Measurements from ENCODE around the gene PEX10.

The PEX10 gene

DNA sequence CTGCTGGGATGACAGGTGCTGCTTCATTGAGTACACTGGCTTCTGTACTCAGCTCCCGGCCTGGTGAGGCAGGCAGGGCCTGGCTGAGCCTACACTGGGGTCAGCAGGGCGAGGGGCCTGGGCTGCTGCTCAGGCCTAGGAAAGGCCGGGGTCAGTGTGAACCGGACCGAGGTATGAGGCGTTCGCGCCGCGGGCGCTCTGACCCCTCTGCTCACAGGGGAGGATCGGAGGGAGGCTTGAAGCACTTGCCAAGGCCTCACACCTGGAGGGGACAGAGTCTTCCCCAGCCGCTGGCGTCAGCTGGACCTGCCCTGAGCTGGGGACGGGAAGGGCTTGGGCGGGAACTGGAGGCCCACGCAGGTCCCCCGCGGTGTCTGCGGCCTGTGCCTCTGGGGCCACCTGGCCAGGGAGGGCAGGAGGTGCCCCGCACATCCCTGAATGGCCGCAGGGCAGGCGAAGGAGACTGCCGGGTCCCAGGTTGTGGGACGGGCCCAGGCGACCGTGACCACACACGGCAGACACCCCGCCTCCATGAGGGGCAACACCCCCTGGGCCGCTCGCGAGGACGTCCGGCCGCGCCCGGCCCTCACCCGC lies 466 bp downstream of the PEX10 start:
- peak; percentile 9; the same call in 1 of the 2 replicates for TF ChIP-seq TAF1 (IDR thresholded peaks at IDR 0.05; ENCODE audit: low read depth)
- TF ChIP-seq ZBTB7A (IDR thresholded peaks at IDR 0.05; ENCODE audit: low read depth): peak; percentile 15; the same call in 1 of the 2 replicates
- TF ChIP-seq, protein P1, sequence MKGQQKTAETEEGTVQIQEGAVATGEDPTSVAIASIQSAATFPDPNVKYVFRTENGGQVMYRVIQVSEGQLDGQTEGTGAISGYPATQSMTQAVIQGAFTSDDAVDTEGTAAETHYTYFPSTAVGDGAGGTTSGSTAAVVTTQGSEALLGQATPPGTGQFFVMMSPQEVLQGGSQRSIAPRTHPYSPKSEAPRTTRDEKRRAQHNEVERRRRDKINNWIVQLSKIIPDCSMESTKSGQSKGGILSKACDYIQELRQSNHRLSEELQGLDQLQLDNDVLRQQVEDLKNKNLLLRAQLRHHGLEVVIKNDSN (IDR thresholded peaks at IDR 0.05): no peak
- no peak for TF ChIP-seq REST (IDR thresholded peaks at IDR 0.05; ENCODE audit: low read depth)

- TF ChIP-seq TEAD4 (IDR thresholded peaks at IDR 0.05): no peak
- TF ChIP-seq YY1 (IDR thresholded peaks at IDR 0.05; ENCODE audit: low read depth): no peak
Measured at GRCh38 chr1:2409745-2410144, 2.6 kb downstream of the PEX10 start.

- no peak for TF ChIP-seq EGR1 (IDR thresholded peaks at IDR 0.05)
- TF ChIP-seq, protein P1 (IDR thresholded peaks at IDR 0.05): peak; percentile 35; the same call in 1 of the 2 replicates
Measured at GRCh38 chr1:2408859-2409276, 3.5 kb downstream of the PEX10 start.

- TF ChIP-seq YY1 (IDR thresholded peaks at IDR 0.05; ENCODE audit: low read depth): no peak
- TF ChIP-seq, protein P1 (IDR thresholded peaks at IDR 0.05): no peak
- TF ChIP-seq ZBTB7A (IDR thresholded peaks at IDR 0.05; ENCODE audit: low read depth): no peak
- TF ChIP-seq CREB1 (IDR thresholded peaks at IDR 0.05; ENCODE audit: low read depth): no peak
- no peak for TF ChIP-seq TEAD4 (IDR thresholded peaks at IDR 0.05)
- TF ChIP-seq EGR1 (IDR thresholded peaks at IDR 0.05): no peak
- TF ChIP-seq REST (IDR thresholded peaks at IDR 0.05; ENCODE audit: low read depth): no peak
- no peak for TF ChIP-seq EP300 (IDR thresholded peaks at IDR 0.05; ENCODE audit: borderline replicate concordance)
- no peak for TF ChIP-seq RAD21 (IDR thresholded peaks at IDR 0.05; ENCODE audit: low read depth)
- no peak for TF ChIP-seq TAF1 (IDR thresholded peaks at IDR 0.05; ENCODE audit: low read depth)
- TF ChIP-seq MAX (IDR thresholded peaks at IDR 0.05): no peak
- TF ChIP-seq CEBPB (IDR thresholded peaks at IDR 0.05): no peak
- no peak for TF ChIP-seq NFIC (IDR thresholded peaks at IDR 0.05)
- no peak for TF ChIP-seq TCF12 (IDR thresholded peaks at IDR 0.05; ENCODE audit: low read depth)
- no peak for TF ChIP-seq FOXM1 (IDR thresholded peaks at IDR 0.05; ENCODE audit: borderline replicate concordance, low read depth)
Measured at GRCh38 chr1:2408456-2408855, 3.9 kb downstream of the PEX10 start.

DNA sequence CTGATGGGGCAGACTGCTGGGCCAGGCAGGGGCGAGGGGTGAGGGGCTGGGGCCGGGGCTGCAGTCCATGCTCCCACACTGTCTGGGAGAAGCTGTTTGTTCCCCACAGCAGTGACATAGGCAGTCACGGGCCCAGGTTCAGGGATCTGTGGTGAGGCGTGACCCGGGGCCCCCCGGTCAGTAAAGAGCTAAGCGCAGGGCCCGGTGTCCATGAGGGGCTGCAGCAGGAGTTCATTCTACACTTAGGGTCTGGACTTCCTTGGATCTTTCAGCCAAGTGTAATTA lies 4.4 kb downstream of the PEX10 start:
- no peak for TF ChIP-seq FOXM1 (IDR thresholded peaks at IDR 0.05; ENCODE audit: borderline replicate concordance, low read depth)
- no peak for TF ChIP-seq MAX (IDR thresholded peaks at IDR 0.05)
- TF ChIP-seq TAF1 (IDR thresholded peaks at IDR 0.05; ENCODE audit: low read depth): no peak
- TF ChIP-seq CREB1 (IDR thresholded peaks at IDR 0.05; ENCODE audit: low read depth): no peak
- TF ChIP-seq YY1 (IDR thresholded peaks at IDR 0.05; ENCODE audit: low read depth): no peak
- no peak for TF ChIP-seq TCF12 (IDR thresholded peaks at IDR 0.05; ENCODE audit: low read depth)
- no peak for TF ChIP-seq NFIC (IDR thresholded peaks at IDR 0.05)
- no peak for TF ChIP-seq TEAD4 (IDR thresholded peaks at IDR 0.05)
- TF ChIP-seq, protein P1 (IDR thresholded peaks at IDR 0.05): no peak
- no peak for TF ChIP-seq RAD21 (IDR thresholded peaks at IDR 0.05; ENCODE audit: low read depth)
- TF ChIP-seq REST (IDR thresholded peaks at IDR 0.05; ENCODE audit: low read depth): no peak

Measured in Ishikawa (cell line).